ENCODE data around the gene MYOF. TPM values are rescaled to one million over a fixed set of nuclear protein-coding genes. Genes with fewer than 3 reads are reported as not detected.

Gene MYOF
- 109 TPM for total RNA-seq (ENCODE audit: insufficient read depth, low replicate concordance)

DNA sequence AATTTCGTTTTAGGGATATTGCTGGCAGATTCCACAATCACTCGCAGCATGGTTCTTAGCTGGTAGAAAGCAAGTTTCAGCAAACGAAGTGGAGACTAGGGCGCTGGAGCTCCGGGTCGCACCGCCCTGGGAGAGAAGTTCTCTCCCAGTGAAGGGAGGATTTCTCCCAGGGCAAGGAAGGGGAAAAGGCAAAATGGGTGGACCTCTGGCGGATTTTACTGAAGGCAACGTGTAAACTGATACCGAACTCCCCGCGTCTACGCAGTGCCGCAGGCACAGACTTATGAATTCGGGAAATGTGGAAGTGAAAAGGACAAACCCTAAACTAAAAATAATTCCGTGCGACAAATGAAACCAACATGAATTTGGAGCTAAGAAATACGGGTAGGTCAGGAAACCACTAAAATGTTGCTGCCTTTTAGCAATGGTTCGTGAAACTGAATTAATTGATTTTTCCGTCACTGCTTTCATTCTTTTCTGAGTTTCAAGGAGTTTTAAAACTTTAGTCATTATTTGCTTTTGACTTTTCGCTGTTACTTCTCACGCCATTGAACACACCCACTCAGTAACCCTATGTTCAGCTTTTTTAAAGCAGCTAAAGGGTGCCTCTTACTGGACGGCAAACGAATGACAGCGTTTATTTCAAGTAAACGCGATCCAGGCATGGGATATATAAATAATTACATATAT is at the start of gene MYOF:
Gene MYOF (minus strand): TSS at position 190 of the 690 bp plus-strand sequence. CDS start 140 bp downstream, at position 50.
- peak; percentile 91 for DNase-seq (ENCODE audit: low spot score)

- DNase-seq (ENCODE audit: low spot score) = no peak
These were observed 36.4 kb upstream of the MYOF start for GRCh38 chr10:93518531-93518930.

DNA sequence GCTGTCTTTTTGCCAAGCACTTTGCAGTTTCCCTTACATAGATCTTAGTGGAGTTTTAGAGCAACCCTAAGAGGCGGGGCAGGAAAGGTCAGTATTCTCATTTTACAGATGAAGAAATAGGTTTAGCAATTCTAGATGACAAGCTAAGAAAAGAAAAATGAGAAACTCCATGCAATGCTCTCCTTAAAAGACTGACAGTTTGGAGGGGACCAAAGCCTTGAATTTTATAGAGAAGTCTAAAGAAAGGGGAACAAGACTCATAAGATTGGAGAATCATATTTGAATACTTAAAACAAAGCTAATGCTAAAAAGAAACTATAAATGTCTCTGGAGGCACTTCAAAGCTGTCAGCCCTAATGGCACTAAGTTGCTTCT is 33.9 kb upstream of the MYOF start:
- no peak for DNase-seq (ENCODE audit: low spot score)

- peak; percentile 20 for DNase-seq (ENCODE audit: low spot score)
These were observed 33.2 kb upstream of the MYOF start for GRCh38 chr10:93515071-93516005.

- DNase-seq (ENCODE audit: low spot score) = no peak
These were observed 32.4 kb upstream of the MYOF start for GRCh38 chr10:93514521-93514920.

DNA sequence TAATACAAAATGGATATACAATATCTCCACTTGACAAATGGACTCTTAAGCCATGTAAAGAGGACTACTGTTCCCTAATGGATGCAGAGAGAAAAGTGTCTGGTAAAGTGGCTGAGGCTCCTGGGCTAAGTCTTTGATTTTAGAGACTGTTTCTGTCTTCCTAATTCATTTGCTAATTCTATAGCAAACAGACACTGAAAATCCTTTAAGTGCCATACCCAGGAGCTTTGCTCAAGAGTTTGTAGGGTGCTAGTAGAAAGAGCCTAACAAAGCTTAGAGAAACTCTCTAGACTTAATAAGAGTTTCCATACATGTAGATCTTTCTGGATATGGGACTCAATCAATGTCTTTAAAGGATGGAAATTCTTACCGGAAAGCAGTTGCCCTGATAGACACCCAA is 31.0 kb upstream of the MYOF start:
- no peak for DNase-seq (ENCODE audit: low spot score)

GRCh38 chr10:93512565-93512964 is 30.4 kb upstream of the MYOF start:
- no peak for DNase-seq (ENCODE audit: low spot score)

DNA sequence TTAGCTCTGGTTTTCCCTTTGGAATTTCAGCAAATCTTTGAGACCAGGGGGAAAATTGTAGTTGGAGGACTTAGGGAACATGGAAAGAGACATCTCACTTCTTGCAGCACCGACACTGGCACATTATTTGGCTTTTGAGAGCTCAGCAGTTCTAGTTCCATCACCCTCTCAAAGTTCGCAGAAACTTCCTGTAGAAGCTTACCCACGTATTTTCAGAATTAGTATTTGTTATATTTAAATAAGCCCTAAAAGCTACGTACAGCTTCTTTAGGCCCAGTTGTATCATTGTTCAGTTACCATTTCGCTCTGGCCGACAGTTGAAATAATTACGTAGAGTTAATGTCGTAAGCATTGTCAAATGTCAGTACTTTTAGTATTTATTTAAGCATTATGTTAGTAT is 27.7 kb upstream of the MYOF start:
- DNase-seq (ENCODE audit: low spot score) = no peak

DNA sequence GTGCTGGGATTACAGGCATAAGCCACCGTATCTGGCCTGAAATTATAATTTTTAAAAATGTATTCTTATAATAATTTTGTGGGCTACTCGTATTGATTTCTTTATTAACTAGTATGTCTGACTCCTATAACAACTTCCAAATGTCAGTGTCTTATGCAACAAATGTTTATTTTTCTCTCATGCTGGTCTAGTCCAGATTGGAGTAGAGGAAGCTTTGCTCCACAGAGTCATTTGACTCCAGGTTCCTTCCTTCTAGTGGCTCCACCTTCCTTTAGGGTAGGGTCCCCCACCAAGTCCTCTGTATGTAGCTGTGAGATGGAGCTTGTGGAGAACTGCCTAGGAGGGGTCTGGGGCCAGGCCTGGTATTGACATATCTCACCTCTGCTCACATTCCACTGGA is 22.9 kb upstream of the MYOF start:
- no peak for DNase-seq (ENCODE audit: low spot score)

DNA sequence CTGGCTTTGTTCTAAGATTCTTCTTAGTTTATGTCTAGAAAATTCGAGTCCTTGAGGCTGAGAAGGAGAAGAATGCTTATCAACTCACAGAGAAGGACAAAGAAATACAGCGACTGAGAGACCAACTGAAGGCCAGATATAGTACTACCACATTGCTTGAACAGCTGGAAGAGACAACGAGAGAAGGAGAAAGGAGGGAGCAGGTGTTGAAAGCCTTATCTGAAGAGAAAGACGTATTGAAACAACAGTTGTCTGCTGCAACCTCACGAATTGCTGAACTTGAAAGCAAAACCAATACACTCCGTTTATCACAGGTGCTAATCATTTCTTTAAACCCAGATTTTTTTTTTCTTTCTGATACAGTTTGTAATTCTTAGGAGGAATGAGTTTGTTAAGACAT is 20.9 kb upstream of the MYOF start:
- no peak for DNase-seq (ENCODE audit: low spot score)

DNA sequence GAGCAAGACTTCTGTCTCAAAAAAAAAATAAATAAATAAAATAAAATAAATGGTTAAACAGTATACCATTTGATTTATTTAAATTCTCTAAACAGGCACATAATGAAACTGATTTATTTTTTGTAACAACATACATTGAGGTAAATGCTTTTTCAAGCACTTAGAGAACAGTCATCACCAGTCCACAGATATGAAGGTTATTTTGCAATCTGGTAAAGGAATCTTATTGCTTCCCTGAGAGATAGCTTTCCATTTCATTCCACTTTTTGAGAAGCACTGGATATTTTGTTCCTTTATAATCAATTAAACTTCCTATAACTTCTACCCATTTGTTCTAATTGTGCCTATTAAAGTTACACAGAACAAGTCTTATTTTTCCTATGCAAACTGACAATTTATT is 19.5 kb upstream of the MYOF start:
- DNase-seq (ENCODE audit: low spot score) = no peak

DNA sequence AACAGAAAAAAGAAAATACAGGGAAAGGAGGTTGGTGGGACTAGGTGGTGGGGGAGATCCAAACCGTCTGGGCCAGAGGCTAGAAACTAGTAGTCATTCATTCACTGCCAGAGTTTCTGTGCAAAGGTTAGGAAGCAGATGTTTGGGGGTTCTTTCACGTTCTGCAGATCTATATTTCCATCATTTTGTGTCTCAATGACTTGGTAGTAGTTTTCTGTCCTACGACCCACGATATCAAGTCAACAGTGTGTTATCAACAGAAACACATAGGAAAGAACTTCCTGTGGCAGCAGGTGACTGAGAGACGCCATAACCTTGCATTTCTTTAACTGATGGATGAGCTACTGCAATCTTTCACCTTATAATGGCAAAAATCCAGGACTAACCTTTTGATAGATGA is 16.0 kb upstream of the MYOF start:
- DNase-seq (ENCODE audit: low spot score) = no peak

- DNase-seq (ENCODE audit: low spot score) = peak; percentile 97
These were observed 14.3 kb upstream of the MYOF start, which contains the start of gene CEP55 for GRCh38 chr10:93496322-93497041. Gene CEP55, plus strand, starts transcription at chr10:93496612. Its CDS starts 3,440 bp downstream, at chr10:93500052.

DNA sequence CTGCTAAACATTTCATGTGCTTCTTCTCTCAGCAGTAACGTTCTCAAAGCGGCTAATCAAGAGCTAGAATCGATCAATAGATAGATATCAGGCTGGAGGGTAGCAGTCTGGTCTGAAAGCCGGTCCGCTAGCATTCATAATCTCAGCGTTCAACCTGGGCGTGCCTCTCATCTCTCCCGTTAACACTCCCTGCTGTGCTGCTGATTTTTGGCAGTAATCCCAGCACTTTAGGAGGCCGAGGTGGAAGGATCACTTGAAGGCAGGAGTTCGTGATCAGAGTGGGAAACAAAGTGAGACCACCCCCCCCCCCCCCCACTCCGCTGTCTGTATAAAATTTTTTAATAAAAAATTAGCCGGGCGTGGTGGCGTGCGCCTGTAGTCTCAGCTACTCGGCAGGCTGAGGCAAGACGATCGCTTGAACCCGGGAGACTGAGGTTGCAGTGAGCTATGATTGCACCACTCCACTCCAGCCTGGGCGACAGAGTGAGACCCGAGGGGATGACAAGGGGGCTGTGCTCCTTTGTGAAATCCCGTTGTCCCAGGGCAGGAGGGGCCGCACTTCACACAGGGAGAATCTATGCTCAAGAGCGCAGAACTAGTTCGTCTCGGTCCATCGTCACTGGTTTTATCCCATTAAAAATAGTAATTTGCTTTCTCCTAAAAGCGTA is 13.7 kb upstream of the MYOF start:
- peak; percentile 67 for DNase-seq (ENCODE audit: low spot score)

- no peak for DNase-seq (ENCODE audit: low spot score)
These were observed 12.4 kb upstream of the MYOF start for GRCh38 chr10:93494494-93494893.

DNA sequence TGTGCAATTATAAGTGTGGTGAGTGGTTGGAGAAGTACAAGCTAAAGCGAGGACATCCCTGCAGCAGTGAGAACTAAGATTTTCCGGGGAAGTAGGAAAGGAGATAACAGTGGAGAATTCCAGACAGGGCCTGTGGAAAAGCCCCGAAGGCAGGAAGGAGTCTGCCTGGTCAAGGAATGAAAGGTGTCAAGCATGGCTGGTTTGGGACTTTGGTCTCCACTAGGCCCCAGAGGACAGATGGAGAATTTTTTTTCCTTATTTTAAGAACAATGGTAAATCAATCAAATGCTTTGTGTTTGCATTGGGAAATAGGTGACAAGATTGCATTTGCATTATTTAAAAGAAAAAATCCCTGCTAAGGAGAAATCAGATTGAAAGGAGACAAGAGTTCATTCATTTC is 11.0 kb upstream of the MYOF start:
- DNase-seq (ENCODE audit: low spot score) = no peak

GRCh38 chr10:93491602-93492121 is 9.5 kb upstream of the MYOF start:
- no peak for DNase-seq (ENCODE audit: low spot score)

DNA sequence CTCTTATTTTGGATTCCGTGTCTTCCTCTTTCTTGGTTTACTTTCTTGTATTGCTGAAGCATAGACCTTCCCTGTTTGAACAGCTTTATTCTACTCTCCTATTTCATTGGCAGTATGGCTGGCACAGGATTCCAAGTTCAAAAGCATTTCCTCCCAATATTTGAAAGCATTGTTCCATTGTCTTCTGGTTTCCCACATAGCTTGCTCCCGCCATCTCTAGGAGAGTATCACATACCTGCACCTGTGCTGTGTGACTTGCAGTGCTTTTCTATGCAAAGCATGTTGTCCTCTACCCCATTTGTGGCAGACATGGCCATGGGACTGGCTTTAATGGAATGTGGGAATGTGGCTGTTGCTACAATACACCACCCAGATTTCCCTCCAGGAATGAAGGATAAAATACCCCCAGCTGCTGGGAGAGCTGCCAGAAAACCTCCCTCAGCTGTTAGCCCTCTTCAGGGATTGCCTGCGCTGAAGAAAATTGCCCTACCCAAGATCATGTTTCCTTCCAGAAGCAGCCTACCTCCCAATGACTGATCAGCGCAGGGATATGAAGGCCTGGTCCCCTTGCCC is 6.9 kb upstream of the MYOF start:
- DNase-seq (ENCODE audit: low spot score) = no peak

DNA sequence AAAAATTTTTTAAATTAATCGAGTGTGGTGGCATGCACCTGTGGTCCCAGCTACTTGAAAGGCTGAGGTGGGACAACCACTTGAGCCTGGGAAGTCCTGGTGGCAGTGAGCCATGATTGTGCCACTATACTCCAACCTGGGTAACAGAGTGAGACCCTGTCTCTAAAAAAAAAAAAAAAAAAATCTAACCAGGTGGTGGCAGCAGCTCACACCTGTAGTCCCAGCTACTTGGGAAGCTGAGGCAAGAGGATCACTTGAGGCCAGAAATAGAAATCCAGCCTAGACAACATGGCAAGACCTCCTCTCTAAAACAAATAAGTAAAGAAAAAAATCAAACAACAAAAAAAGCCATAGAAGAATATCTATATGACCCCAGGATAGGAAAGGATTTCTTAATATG is 3.6 kb upstream of the MYOF start:
- no peak for DNase-seq (ENCODE audit: low spot score)

GRCh38 chr10:93481637-93482144 is 443 bp downstream of the MYOF start:
- DNase-seq (ENCODE audit: low spot score) = no peak

DNA sequence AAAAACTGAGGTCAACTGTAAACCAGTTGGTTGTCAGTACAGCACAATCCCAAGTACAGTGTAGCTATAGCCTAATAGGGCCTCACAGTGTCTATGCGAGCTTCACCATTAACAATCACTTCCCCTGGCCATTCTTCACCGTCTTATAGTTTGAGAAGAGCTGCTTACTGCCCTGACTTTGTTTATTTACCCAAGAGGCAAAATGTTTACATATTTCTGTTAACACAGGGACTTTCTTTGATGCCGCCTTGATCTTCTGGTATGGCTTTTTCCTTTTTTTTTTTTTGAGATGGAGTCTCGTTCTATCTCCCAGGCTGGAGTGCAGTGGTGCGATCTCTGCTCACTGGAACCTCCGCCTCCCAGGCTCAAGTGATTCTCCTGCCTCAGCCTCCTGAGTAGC is 3.3 kb downstream of the MYOF start:
- DNase-seq (ENCODE audit: low spot score) = no peak
